Bronchial epithelial cell (primary cell): ENCODE results near the gene PCBD1. TPM values are rescaled to one million over a fixed set of nuclear protein-coding genes. Genes with fewer than 3 reads are reported as not detected.

Source experiments
- DNase-seq: peaks from one replicate; pipeline ENCODE4 v3.0.0-alpha.2; 2010; ENCODE audit warnings: low read depth
- FAIRE-seq: peaks from 2 replicates; lab custom pipeline; 2011; peaks lifted over from hg19 to GRCh38; lab: Jason Lieb, UNC
- H3K27me3 ChIP-seq: 2 replicates; pipeline ENCODE4 v1.5.1; 2011; ENCODE audit warnings: low read length; ENCODE audit not compliant: control insufficient read depth, insufficient read depth
- H3K36me3 ChIP-seq: 2 replicates; pipeline ENCODE4 v1.5.1; 2011; ENCODE audit warnings: low read length; ENCODE audit not compliant: control insufficient read depth, insufficient read depth
- H3K4me3 ChIP-seq: 2 replicates; pipeline ENCODE4 v1.5.1; 2011; ENCODE audit warnings: mild to moderate bottlenecking, low read depth, low read length, control low read depth
- CTCF ChIP-seq: IDR thresholded peaks from 2 replicates; pipeline ENCODE4 v1.5.1; 2011; ENCODE audit warnings: mild to moderate bottlenecking, moderate library complexity, low read length, control low read depth, inconsistent platforms; ENCODE audit not compliant: insufficient read depth, severe bottlenecking
- total RNA-seq: library from RNA; depleted of rRNA; stranded (reverse); fragments of >200 nt; gene quantifications from 2 replicates; pipeline ENCODE4 v1.2.1, GENCODE V29; 2014

The PCBD1 gene
- total RNA-seq, 1 donor from 2014 or later, result 16.1 TPM

- FAIRE-seq (no peak), DNase-seq (no peak)
- no peak for TF ChIP-seq CTCF
- Histone ChIP-seq H3K4me3 (no peak overlapping the region), H3K27me3 (no peaks in the 10 kb centered on the region), H3K36me3 (no peaks in the 10 kb centered on the region)
Observed at GRCh38 chr10:70906953-70907636, 18.7 kb upstream of the PCBD1 start.

- no peak for TF ChIP-seq CTCF
- Histone ChIP-seq H3K36me3 (no peaks in the 10 kb centered on the region), H3K4me3 (no peak overlapping the region), H3K27me3 (no peaks in the 10 kb centered on the region)
- FAIRE-seq (no peak), DNase-seq (no peak)
Observed at GRCh38 chr10:70906031-70906783, 17.8 kb upstream of the PCBD1 start.

- H3K36me3 ChIP-seq, result no peaks in the 10 kb centered on the region
- no peak for DNase-seq
- H3K27me3 ChIP-seq, result peaks cover 3% of the 10 kb centered on the region
- TF ChIP-seq CTCF, result no peak
- no peak overlapping the region for H3K4me3 ChIP-seq
- no peak for FAIRE-seq
Observed at GRCh38 chr10:70905071-70906021, 17.0 kb upstream of the PCBD1 start.

GRCh38 chr10:70903262-70903921 lies 15.0 kb upstream of the PCBD1 start:
- peak; percentile 86 for FAIRE-seq
- peak; percentile 9 for DNase-seq
- Histone ChIP-seq H3K4me3 (no peak overlapping the region), H3K36me3 (no peaks in the 10 kb centered on the region), H3K27me3 (peaks cover 3% of the 10 kb centered on the region)
- TF ChIP-seq CTCF, result peak; percentile 91

GRCh38 chr10:70902661-70903261 lies 14.4 kb upstream of the PCBD1 start:
- H3K4me3 ChIP-seq, result no peak overlapping the region
- peak; percentile 73 for FAIRE-seq
- H3K27me3 ChIP-seq, result peaks cover 3% of the 10 kb centered on the region
- H3K36me3 ChIP-seq, result no peaks in the 10 kb centered on the region
- no peak for TF ChIP-seq CTCF
- DNase-seq, result no peak
